OCI-LY7 (cell line): Measurements from ENCODE around the gene HS3ST5.

Source experiments
- EZH2phosphoT487 ChIP-seq: fragments of 200-600 bp; sonication (generic); IDR thresholded peaks from 2 replicates; pipeline ENCODE4 v1.6.1; 2018; ENCODE audit warnings: low read depth, borderline replicate concordance, mild to moderate bottlenecking, mixed run types, antibody characterized with exemption, low read length, moderate library complexity, mixed read lengths
- TF ChIP-seq, protein P1 (sequence below): fragments of 200-600 bp; sonication (generic); conservative IDR thresholded peaks from 2 replicates; pipeline ENCODE4 v1.5.1; 2014; ENCODE audit warnings: mild to moderate bottlenecking, antibody characterized with exemption, low read length, moderate library complexity, mixed read lengths

DNA sequence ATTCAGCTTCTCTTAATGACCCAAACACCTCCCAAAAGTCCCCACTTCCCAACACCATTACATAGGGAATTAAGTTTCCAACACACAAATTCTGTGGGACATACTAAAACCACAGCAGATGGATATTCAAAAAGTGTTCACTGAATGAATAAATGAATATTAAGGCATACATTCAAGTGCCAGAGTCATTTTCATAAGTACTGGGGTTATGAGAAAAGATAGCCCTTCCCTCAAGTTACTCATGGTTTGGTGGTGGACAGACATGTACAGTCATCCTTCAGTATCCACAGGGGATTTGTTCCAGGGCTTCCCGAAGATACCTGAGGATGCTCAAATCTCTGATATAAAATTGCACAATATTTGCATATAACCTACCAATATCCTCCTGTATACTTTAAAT, 50.4 kb downstream of the HS3ST5 start:
- TF ChIP-seq, protein P1, sequence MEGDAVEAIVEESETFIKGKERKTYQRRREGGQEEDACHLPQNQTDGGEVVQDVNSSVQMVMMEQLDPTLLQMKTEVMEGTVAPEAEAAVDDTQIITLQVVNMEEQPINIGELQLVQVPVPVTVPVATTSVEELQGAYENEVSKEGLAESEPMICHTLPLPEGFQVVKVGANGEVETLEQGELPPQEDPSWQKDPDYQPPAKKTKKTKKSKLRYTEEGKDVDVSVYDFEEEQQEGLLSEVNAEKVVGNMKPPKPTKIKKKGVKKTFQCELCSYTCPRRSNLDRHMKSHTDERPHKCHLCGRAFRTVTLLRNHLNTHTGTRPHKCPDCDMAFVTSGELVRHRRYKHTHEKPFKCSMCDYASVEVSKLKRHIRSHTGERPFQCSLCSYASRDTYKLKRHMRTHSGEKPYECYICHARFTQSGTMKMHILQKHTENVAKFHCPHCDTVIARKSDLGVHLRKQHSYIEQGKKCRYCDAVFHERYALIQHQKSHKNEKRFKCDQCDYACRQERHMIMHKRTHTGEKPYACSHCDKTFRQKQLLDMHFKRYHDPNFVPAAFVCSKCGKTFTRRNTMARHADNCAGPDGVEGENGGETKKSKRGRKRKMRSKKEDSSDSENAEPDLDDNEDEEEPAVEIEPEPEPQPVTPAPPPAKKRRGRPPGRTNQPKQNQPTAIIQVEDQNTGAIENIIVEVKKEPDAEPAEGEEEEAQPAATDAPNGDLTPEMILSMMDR, result no peak
- TF ChIP-seq EZH2phosphoT487, result no peak
